HG02981 (cell line): ENCODE results near the gene CPNE7.

Experiments used
- ATAC-seq: cut with Tn5 transposase; IDR thresholded peaks from one replicate; pipeline ENCODE4 v1.9.1; 2021; ENCODE audit warnings: mild to moderate bottlenecking, moderate library complexity; ENCODE audit not compliant: unreplicated experiment

The CPNE7 gene

GRCh38 chr16:89575247-89576152 lies at the start of gene CPNE7:
TSS of gene CPNE7 (plus strand) at chr16:89575758. CDS start at chr16:89575898, 140 bp downstream.
- no peak for ATAC-seq

GRCh38 chr16:89529097-89529496 lies 46.5 kb upstream of the CPNE7 start:
- no peak for ATAC-seq

- ATAC-seq, result no peak
These were observed 44.9 kb upstream of the CPNE7 start for GRCh38 chr16:89530401-89531381.

- ATAC-seq, result no peak
These were observed 43.6 kb upstream of the CPNE7 start for GRCh38 chr16:89531821-89532526.

GRCh38 chr16:89534252-89534756 lies 41.3 kb upstream of the CPNE7 start:
- no peak for ATAC-seq

- no peak for ATAC-seq
These were observed 39.2 kb upstream of the CPNE7 start for GRCh38 chr16:89536371-89536770.

GRCh38 chr16:89536886-89537548 lies 38.5 kb upstream of the CPNE7 start:
- ATAC-seq, result no peak

GRCh38 chr16:89537549-89537925 lies 38.0 kb upstream of the CPNE7 start:
- ATAC-seq, result no peak

- ATAC-seq, result no peak
These were observed 37.3 kb upstream of the CPNE7 start for GRCh38 chr16:89538286-89538685.

- ATAC-seq, result no peak
These were observed 35.0 kb upstream of the CPNE7 start for GRCh38 chr16:89540557-89540956.

GRCh38 chr16:89541792-89542191 lies 33.8 kb upstream of the CPNE7 start:
- no peak for ATAC-seq

GRCh38 chr16:89544113-89544512 lies 31.4 kb upstream of the CPNE7 start:
- no peak for ATAC-seq

GRCh38 chr16:89544713-89545043 lies 30.9 kb upstream of the CPNE7 start:
- no peak for ATAC-seq

GRCh38 chr16:89545044-89545830 lies 30.3 kb upstream of the CPNE7 start:
- no peak for ATAC-seq

GRCh38 chr16:89545831-89546574 lies 29.6 kb upstream of the CPNE7 start:
- no peak for ATAC-seq

GRCh38 chr16:89546781-89547180 lies 28.8 kb upstream of the CPNE7 start:
- ATAC-seq, result no peak

GRCh38 chr16:89547291-89547690 lies 28.3 kb upstream of the CPNE7 start:
- no peak for ATAC-seq

- ATAC-seq, result no peak
These were observed 27.7 kb upstream of the CPNE7 start for GRCh38 chr16:89547860-89548259.
